Neural progenitor cell (in vitro differentiated cells): ENCODE results near the gene IGSF22. TPM values are rescaled to one million over a fixed set of nuclear protein-coding genes. Genes with fewer than 3 reads are reported as not detected.

ENCODE experiments used
- DNase-seq: peaks from one replicate; pipeline ENCODE4 v3.0.0-alpha.2; 2016; ENCODE audit warnings: low spot score
- H2AFZ ChIP-seq: fragments of 200-600 bp; sonication (generic); replicated peaks from 2 replicates; pipeline ENCODE4 v1.6.1; 2016; ENCODE audit warnings: antibody characterized with exemption
- H3F3A ChIP-seq: fragments of 200-600 bp; sonication (generic); 2 replicates; pipeline ENCODE4 v1.6.1; 2016; ENCODE audit warnings: antibody characterized with exemption, low read depth
- H3K27ac ChIP-seq: fragments of 200-600 bp; sonication (generic); 2 replicates; pipeline ENCODE4 v1.5.1; 2016; ENCODE audit warnings: mild to moderate bottlenecking
- H3K27me3 ChIP-seq: fragments of 200-600 bp; sonication (generic); 2 replicates; pipeline ENCODE4 v1.6.1; 2016; ENCODE audit warnings: mild to moderate bottlenecking, moderate library complexity
- H3K36me3 ChIP-seq: fragments of 200-600 bp; sonication (generic); 2 replicates; pipeline ENCODE4 v1.5.1; 2016
- H3K4me1 ChIP-seq: fragments of 200-600 bp; sonication (generic); 2 replicates; pipeline ENCODE4 v1.6.1; 2016; ENCODE audit warnings: mixed run types
- H3K4me2 ChIP-seq: fragments of 200-600 bp; sonication (generic); 2 replicates; pipeline ENCODE4 v1.6.1; 2016
- H3K4me3 ChIP-seq: fragments of 200-600 bp; sonication (generic); 2 replicates; pipeline ENCODE4 v1.5.1; 2016
- H3K79me2 ChIP-seq: fragments of 200-600 bp; sonication (generic); 2 replicates; pipeline ENCODE4 v1.6.1; 2016; ENCODE audit warnings: low read depth
- H3K9ac ChIP-seq: fragments of 200-600 bp; sonication (generic); 2 replicates; pipeline ENCODE4 v1.6.1; 2016
- H3K9me3 ChIP-seq: fragments of 200-600 bp; sonication (generic); 2 replicates; pipeline ENCODE4 v1.5.1; 2016; ENCODE audit warnings: low read depth
- H4K20me1 ChIP-seq: fragments of 200-600 bp; sonication (generic); 2 replicates; pipeline ENCODE4 v1.6.1; 2016; ENCODE audit warnings: low read depth
- H3K27ac Mint-ChIP-seq: 3 replicates; pipeline ENCODE4 v1.8.0; 2021; ENCODE audit warnings: mixed read lengths
- H3K27me3 Mint-ChIP-seq: 2 replicates; pipeline ENCODE4 v1.8.0; 2022; ENCODE audit warnings: low read depth, mild to moderate bottlenecking, inconsistent platforms, moderate library complexity, mixed read lengths; ENCODE audit not compliant: insufficient read depth
- H3K36me3 Mint-ChIP-seq: 3 replicates; pipeline ENCODE4 v1.8.0; 2021; ENCODE audit warnings: mixed read lengths
- H3K4me1 Mint-ChIP-seq: 3 replicates; pipeline ENCODE4 v1.8.0; 2021; ENCODE audit warnings: mixed read lengths
- H3K4me3 Mint-ChIP-seq: 3 replicates; pipeline ENCODE4 v1.8.0; 2021; ENCODE audit warnings: mild to moderate bottlenecking, moderate library complexity, mixed read lengths
- H3K9me3 Mint-ChIP-seq: 3 replicates; pipeline ENCODE4 v1.8.0; 2020; ENCODE audit warnings: mixed read lengths
- EZH2 ChIP-seq: fragments of 200-600 bp; sonication (generic); IDR thresholded peaks from 2 replicates; pipeline ENCODE4 v1.6.1; 2017; ENCODE audit warnings: antibody characterized with exemption, mild to moderate bottlenecking, moderate library complexity
- EZH2phosphoT487 ChIP-seq: fragments of 200-600 bp; sonication (generic); IDR thresholded peaks from 2 replicates; pipeline ENCODE4 v1.6.1; 2017; ENCODE audit warnings: antibody characterized with exemption
- total RNA-seq: library from RNA; depleted of rRNA; stranded (reverse); fragments of >200 nt; gene quantifications from 2 replicates; pipeline ENCODE4 v1.2.3, GENCODE V29; 2015; ENCODE audit warnings: low replicate concordance
- TF ChIP-seq, protein P1 (sequence below): fragments of 200-600 bp; sonication (generic); IDR thresholded peaks from 2 replicates; pipeline ENCODE4 v1.5.1; 2017; ENCODE audit warnings: antibody characterized with exemption, mild to moderate bottlenecking

Gene IGSF22
- total RNA-seq, 1 donor from 2014 or later = 0.41 TPM

DNA sequence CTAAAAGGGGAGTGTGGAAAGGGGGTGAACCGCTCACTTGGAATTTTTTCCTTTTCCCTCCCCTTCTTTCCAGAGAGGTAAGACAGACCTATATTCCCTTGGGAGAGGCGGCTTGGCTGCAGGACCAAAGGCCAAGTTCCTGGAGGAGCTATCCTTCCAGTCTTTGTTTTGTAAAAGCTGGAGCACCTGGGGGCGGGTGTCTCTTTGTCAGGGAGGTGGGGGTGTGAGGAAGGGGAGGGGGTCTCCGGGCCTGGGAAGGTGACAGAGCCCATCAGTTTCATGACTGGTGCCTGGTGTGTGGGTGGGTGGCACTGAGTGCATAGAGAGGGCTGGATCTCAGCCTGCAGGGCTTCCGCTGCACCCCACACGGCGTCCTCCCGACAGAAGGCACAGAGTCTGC lies 47.1 kb upstream of the IGSF22 start:
- Histone ChIP-seq H3K4me3 (no peak overlapping the region), H3K9me3 (no peaks in the 10 kb centered on the region), H2AFZ (no peak overlapping the region), H3K79me2 (no peaks in the 10 kb centered on the region), H3K27ac (no peak overlapping the region), H3K27me3 (no peaks in the 10 kb centered on the region), H3K4me2 (no peak overlapping the region), H3K4me1 (no peaks in the 10 kb centered on the region), H4K20me1 (peaks cover 3% of the 10 kb centered on the region), H3K9ac (no peak overlapping the region), H3F3A (no peaks in the 10 kb centered on the region), H3K36me3 (no peaks in the 10 kb centered on the region)
- Mint-ChIP-seq H3K36me3 (no peaks in the 10 kb centered on the region), H3K9me3 (no peaks in the 10 kb centered on the region), H3K4me3 (no peak overlapping the region), H3K27me3 (peaks cover 13% of the 10 kb centered on the region), H3K4me1 (no peaks in the 10 kb centered on the region), H3K27ac (no peak overlapping the region)
- TF ChIP-seq EZH2phosphoT487 (no peak), EZH2 (no peak)
- TF ChIP-seq, protein P1, sequence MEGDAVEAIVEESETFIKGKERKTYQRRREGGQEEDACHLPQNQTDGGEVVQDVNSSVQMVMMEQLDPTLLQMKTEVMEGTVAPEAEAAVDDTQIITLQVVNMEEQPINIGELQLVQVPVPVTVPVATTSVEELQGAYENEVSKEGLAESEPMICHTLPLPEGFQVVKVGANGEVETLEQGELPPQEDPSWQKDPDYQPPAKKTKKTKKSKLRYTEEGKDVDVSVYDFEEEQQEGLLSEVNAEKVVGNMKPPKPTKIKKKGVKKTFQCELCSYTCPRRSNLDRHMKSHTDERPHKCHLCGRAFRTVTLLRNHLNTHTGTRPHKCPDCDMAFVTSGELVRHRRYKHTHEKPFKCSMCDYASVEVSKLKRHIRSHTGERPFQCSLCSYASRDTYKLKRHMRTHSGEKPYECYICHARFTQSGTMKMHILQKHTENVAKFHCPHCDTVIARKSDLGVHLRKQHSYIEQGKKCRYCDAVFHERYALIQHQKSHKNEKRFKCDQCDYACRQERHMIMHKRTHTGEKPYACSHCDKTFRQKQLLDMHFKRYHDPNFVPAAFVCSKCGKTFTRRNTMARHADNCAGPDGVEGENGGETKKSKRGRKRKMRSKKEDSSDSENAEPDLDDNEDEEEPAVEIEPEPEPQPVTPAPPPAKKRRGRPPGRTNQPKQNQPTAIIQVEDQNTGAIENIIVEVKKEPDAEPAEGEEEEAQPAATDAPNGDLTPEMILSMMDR = no peak
- DNase-seq = no peak

DNA sequence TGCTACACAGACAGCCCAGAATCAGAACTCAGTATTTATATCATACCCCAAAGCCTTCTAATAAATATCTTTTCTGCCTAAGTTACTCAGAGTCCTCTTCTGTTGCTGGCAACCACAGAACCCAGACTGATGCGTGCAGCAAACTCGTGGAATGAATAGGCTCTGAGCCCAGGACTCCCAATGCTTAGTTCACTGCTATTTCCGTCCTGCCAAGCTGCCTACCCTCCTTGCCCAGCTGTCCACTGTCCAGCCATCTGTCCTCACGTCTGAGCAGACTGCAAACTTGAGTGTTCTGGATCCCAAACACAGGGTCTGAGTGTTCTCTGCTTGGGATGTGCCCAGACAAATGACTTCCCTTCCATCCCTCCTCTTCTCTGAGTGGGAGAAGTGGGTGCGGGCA lies 46.2 kb upstream of the IGSF22 start:
- no peaks in the 10 kb centered on the region for H3K9me3 Mint-ChIP-seq
- Histone ChIP-seq H3F3A (no peaks in the 10 kb centered on the region), H4K20me1 (peaks cover 3% of the 10 kb centered on the region), H3K79me2 (no peaks in the 10 kb centered on the region), H3K27ac (no peak overlapping the region), H3K4me1 (no peaks in the 10 kb centered on the region), H3K9ac (no peak overlapping the region), H3K4me2 (no peak overlapping the region), H3K4me3 (no peak overlapping the region), H3K27me3 (no peaks in the 10 kb centered on the region), H2AFZ (no peak overlapping the region), H3K36me3 (no peaks in the 10 kb centered on the region), H3K9me3 (no peaks in the 10 kb centered on the region)
- no peak overlapping the region for H3K27ac Mint-ChIP-seq
- no peaks in the 10 kb centered on the region for H3K4me1 Mint-ChIP-seq
- no peaks in the 10 kb centered on the region for H3K36me3 Mint-ChIP-seq
- peaks cover 13% of the 10 kb centered on the region for H3K27me3 Mint-ChIP-seq
- TF ChIP-seq EZH2 (no peak), EZH2phosphoT487 (no peak)
- TF ChIP-seq, protein P1 = no peak
- no peak for DNase-seq
- H3K4me3 Mint-ChIP-seq = no peak overlapping the region

DNA sequence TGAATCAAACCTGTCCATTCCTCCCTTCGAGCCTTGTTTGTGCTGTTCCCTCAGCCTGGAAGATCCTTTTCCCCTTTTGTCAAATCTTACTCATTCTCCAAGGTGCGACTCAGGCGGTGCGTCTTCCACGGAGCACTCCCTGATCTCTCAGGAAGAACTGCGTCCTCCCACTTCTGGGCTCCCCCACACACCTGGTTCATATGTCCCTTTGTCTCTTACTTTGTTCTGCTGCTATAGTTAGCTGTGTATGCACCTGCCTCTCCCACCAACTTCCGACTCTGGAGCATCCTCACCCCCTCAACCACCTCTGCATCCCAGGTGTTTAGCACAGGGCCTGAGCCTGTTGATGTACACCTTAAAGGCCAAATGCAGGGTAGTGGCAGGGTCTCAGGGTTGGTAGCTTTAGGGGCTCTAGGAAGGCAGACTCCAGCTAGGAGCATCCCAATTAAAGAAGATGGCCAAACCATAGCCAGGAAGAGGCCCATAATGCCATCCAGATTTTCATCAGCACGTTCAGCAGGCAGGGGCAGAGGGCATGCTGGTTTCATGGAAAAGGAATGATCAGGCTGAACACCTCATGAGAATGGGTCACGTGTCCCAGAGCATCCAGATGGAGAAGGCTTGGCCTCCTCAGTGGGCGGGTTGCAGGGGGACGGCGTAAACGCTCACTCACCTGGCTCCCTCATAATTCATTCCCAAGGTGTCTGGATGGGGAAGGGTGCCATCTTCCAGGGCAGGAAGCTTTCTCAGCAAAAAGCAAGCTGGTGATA lies 45.5 kb upstream of the IGSF22 start:
- H3K9me3 Mint-ChIP-seq = no peaks in the 10 kb centered on the region
- no peaks in the 10 kb centered on the region for H3K36me3 Mint-ChIP-seq
- peaks cover 13% of the 10 kb centered on the region for H3K27me3 Mint-ChIP-seq
- Histone ChIP-seq H4K20me1 (peaks cover 3% of the 10 kb centered on the region), H3K4me2 (no peak overlapping the region), H3K4me1 (no peaks in the 10 kb centered on the region), H3K79me2 (no peaks in the 10 kb centered on the region), H3K27ac (no peak overlapping the region), H3K9ac (no peak overlapping the region), H3K27me3 (no peaks in the 10 kb centered on the region), H2AFZ (no peak overlapping the region), H3K4me3 (no peak overlapping the region), H3K36me3 (no peaks in the 10 kb centered on the region), H3F3A (no peaks in the 10 kb centered on the region), H3K9me3 (no peaks in the 10 kb centered on the region)
- DNase-seq = no peak
- H3K27ac Mint-ChIP-seq = peak overlapping the region; percentile 22
- no peaks in the 10 kb centered on the region for H3K4me1 Mint-ChIP-seq
- H3K4me3 Mint-ChIP-seq = no peak overlapping the region
- TF ChIP-seq, protein P1 = no peak
- no peak for TF ChIP-seq EZH2
- TF ChIP-seq EZH2phosphoT487 = no peak
